Activated CD8-positive, alpha-beta memory T cell treated with anti-CD3 and anti-CD28 coated beads, Interleukin-2, amount 50 U/mL, for 1 hour (primary cell): ENCODE results near the gene AGPAT2.

Experiments used
- DNase-seq: peaks from one replicate; pipeline ENCODE4 v3.0.0-alpha.2; 2020; ENCODE audit errors: extremely low read depth

AGPAT2 gene

GRCh38 chr9:136686794-136687711, at the start of gene AGPAT2:
Gene AGPAT2, minus strand, starts transcription at chr9:136687457. Its CDS starts 100 bp downstream, at chr9:136687357.
- DNase-seq = no peak

DNA sequence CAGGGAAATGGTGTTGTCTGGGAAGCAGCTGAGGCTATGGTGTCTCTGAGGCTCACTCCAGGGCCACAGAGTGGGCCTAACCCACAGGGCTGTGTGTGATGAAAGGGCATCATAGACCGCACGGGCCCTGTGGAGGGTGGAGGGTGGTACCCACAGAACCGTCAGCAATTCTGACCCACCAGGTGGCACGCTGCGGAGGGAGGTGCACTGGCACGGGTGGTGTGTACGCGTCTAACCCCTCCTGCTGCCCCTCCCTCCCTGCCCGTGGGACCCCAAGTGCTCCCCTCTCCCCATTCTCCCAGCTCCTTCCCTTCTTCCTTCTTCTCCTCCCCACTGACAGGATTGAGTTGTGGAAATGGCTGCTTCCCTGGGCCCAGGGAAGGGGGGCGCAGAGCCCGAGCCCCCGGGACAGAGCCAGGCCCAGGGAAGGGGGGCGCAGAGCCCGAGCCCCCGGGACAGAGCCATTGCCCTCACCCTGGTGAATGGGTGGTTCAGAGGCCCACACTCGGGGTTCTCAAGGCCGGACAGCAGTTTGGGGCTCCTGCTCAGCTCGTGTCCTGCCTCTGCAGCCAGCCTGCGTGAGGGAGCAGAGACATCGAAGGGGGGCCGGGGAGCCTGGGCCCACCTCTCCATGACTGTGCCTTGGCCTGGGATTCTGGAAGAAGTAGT, 48.7 kb upstream of the AGPAT2 start:
- DNase-seq = no peak

DNA sequence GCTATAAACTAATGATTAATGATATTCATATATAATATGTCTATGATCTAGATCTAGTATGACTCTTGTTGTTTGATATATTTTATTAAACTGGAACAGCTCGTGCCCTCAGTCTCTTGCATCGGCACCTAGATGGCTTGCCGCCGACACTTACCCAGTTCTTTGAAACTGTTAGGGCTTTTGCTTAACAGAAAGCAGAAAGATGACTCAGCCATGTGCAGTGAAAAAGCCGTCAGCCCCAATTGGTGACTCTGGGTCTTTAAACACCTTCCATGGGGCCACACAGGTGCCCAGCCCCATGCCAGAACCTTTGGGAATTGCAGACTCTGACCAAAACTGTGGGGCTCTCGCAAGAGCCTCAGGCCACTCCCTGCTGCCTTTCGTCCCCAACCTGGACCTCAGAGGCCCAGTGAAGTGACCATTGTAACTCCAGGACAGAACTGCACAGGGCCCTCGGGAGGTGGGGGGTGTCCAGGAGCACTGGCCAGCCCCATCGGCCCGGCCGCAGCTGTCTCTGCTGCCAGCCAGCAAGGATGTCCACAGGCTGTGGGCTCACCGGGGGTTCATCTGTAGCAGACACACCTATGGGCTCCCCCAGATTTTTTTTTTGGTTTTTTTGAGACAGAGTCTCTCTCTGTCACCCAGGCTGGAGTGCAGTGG, 47.7 kb upstream of the AGPAT2 start:
- no peak for DNase-seq

- DNase-seq = no peak
These were observed 46.4 kb upstream of the AGPAT2 start for GRCh38 chr9:136733611-136734010.

- DNase-seq = no peak
These were observed 45.4 kb upstream of the AGPAT2 start for GRCh38 chr9:136732444-136733178.

DNA sequence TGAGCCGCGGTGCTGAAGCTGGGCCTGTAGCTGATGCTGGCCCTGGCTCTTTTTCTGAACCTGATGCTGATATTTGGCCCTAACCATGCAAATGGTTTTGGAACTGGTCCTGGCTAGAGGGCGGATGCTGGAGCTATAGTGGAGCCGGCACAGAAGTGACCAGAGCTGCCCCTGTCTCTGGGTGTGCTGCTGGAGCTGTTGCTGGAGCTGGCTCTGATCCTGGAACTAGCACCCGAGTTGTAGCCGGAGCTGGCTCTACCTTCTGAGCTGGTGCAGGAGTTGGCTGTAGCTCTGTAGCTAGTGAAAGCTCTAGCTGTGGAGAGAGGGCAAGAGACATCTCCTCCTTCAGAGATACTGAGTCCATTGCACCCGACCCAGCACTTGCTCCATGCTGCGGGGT, 42.7 kb upstream of the AGPAT2 start:
- no peak for DNase-seq

GRCh38 chr9:136729144-136729543, 41.9 kb upstream of the AGPAT2 start:
- no peak for DNase-seq

- DNase-seq = no peak
These were observed 41.4 kb upstream of the AGPAT2 start for GRCh38 chr9:136728548-136729123.

DNA sequence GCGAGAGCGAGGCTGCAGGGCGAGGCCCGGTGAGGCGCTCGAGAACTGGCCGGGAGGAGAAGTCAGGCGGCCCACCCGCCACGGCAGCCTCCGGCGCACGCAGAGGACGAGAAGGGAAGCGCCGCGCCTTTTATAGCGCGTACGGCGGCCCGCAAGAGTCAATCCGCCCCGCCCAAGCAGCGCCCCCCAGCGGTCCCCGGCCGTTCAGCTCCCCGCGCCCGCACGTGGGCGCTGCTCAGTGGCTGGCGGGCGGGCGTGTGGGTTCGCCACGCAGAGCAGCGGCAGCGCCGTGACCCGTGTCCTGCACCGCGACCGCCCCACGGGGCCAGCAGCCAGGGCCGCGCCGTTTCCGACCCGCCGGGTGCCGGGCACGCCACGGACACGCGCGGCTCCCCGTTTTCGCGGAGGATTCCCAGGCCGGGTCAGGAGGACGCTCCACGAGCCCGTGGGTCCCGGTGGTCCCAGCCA, 40.9 kb upstream of the AGPAT2 start:
- peak; percentile 84 for DNase-seq

DNA sequence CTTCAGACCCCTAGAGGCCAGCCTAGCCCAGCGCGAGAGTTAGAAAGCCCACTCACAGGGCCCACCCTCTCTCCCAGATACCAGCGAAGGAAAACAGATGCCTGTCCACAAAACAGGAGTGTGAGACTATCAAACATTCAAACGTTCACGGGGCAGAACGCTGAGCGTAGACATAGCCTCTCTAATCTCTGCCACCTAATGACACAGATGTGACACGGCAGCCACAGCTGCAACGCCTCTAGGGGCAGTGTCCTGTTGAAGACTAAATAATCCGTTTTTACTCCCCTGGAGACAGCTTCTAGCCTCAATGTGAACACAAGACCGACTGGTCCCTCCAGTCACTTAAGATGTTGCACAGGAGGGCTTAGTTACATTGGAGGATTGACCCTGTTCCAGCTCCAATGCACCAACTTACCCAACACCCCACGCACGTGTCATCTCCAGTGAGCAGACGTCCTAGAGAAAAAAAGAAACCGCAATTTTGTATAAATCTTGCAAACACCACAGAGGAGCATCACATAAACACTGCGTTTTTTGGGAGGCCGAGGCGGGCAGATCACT, 39.5 kb upstream of the AGPAT2 start:
- no peak for DNase-seq

DNA sequence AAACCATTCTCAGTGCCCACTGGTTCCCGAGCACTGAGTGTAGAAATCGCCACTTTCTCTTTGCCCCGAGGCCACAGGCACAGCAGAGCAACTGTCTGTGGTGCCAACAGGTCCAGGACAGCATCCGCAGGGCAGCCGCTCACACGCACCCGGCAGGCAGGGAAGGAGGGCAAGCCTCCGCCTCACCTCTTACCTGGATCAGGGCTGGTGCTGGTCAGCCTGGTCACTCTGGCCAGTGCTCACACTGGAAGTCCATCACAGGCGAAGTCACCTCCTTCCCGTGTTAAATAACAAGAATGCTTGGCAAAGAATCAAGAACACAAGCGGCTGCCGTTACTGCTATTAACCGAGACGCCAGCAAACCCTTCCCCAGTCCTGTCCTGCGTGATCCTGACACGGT, 38.9 kb upstream of the AGPAT2 start:
- DNase-seq = no peak

GRCh38 chr9:136725612-136726011, 38.4 kb upstream of the AGPAT2 start:
- no peak for DNase-seq

DNA sequence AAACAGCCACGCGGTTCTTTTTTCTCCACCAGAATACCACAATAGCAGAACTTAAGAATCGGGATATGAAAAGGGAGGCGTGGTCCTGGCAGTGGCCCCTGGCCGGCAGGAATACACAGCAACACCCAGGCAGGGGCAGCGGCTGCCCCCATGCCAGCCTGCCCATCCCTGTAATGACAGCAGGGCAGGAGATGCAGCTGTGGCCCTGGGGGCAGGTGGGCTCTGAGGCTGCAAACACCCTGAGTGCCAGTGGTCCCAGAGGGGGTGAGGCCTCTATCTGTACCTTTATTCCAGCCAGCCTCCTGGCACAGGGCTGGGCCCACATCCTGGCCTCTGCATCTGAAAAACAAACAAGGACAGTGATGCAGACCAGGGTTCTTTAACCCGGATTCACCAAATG, 37.5 kb upstream of the AGPAT2 start:
- no peak for DNase-seq

DNA sequence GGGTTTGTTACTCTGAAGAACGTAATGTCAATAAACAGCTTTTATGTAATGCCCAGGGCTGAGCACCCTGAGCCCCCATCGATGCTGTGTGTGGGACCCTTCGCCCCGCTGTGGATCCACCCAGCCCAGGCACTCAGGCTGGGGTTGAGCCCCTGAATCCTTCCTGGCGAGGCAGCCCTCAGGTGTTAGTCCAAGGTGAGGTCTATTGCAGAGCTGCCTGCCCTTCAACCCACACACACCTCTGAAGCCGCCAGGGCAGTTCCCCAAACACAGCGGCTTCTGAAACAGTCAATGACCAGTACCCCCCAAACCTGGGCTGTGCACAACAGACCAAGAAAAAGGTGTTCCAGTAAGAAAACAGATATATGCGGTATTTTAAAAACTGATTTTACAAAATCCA, 36.7 kb upstream of the AGPAT2 start:
- no peak for DNase-seq

GRCh38 chr9:136723362-136723976, 36.2 kb upstream of the AGPAT2 start:
- no peak for DNase-seq

DNA sequence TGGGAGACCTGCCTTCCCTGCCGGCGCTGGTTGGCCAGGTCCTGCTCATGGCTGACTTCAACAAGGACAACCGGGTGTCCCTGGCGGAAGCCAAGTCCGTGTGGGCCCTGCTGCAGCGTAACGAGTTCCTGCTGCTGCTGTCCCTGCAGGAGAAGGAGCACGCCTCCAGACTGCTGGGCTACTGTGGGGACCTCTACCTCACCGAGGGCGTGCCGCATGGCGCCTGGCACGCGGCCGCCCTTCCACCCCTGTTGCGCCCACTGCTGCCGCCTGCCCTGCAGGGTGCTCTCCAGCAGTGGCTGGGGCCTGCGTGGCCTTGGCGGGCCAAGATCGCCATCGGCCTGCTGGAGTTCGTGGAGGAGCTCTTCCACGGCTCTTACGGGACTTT, 35.7 kb upstream of the AGPAT2 start:
- DNase-seq = no peak

- no peak for DNase-seq
These were observed 35.1 kb upstream of the AGPAT2 start for GRCh38 chr9:136722093-136722968.

DNA sequence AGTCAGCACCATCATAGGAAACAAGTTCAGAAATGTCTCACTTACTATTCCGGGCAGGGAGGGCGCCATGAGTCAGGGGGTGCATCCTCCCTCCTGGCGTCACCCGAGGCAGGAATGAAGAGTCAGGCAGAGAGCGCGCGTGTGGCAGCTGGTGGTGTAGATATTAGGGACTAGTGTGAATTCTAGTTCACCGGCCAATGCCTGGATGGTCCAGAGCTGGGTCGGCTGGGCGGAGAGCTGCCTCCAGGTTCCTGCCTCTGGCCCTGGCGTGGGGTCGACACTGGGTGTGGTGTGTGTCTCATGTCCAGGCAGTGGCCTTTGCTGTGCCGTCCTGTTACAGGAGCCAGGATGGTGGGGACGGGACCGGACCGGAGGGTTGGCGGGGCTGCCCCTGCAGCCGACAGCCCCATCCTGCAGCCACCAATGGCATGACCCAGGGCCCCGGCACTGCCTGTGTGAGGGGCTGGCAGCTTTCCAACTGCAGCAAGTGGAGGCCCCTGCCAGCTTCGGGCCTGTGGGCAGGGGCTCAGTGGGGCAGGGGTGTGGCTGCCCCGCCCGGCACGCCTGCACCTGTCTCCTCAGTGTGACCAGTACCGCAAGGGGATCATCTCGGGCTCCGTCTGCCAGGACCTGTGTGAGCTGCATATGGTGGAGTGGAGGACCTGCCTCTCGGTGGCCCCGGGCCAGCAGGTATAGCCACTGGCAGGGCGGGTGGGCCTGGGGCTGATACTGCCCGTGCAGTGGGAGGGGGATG, 34.3 kb upstream of the AGPAT2 start:
- DNase-seq = no peak

GRCh38 chr9:136720898-136721338, 33.7 kb upstream of the AGPAT2 start:
- no peak for DNase-seq
